IMR-90 (cell line): ENCODE results near the gene ITPRIP.

Source experiments
- POLR2A ChIP-seq: IDR thresholded peaks from 2 replicates; pipeline ENCODE4 v1.6.1; 2012; ENCODE audit warnings: mild to moderate bottlenecking, low read depth, low read length
- TF ChIP-seq, protein P1 (sequence below): fragments of 150-350 bp; IDR thresholded peaks from 2 replicates; pipeline ENCODE4 v1.6.1; 2017; ENCODE audit warnings: mild to moderate bottlenecking, antibody characterized with exemption, low read length, low read depth

DNA sequence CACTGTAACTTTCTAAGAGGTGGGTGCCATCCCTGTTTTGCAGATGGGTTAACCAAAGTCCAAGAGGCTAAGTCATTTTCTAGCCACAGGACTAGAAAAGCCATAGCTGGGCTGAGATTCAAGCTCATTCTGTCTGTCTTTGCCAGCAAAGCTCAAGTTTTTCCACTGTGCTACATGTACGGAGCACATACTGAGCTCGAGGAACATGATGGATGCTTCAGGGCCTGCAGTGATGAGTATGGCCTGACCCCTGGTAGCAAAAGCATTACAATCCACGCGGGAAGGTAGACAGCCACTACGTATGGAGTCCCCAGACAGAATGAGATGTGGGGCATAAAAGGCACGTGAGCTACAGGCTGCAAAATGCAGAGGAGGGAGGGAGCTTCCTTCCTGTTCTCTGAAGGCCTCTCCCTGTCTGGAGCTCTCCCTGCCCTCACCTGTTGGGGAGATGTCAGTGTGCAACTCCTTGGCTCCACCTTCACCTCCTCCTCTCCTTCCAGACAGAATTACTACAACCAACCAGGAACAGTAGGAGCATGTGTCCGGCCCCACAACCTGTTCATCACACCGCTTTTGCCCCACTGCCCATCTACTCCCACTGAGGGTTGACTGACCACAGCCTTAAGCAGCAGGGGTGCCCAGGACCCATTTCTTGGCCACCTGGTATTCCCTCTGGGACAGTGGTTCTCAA lies 16.4 kb downstream of the ITPRIP start:
- TF ChIP-seq, protein P1, sequence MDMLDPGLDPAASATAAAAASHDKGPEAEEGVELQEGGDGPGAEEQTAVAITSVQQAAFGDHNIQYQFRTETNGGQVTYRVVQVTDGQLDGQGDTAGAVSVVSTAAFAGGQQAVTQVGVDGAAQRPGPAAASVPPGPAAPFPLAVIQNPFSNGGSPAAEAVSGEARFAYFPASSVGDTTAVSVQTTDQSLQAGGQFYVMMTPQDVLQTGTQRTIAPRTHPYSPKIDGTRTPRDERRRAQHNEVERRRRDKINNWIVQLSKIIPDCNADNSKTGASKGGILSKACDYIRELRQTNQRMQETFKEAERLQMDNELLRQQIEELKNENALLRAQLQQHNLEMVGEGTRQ, result no peak
- TF ChIP-seq POLR2A, result no peak
